ENCODE measurements around the gene FAS.

The FAS gene

GRCh38 chr10:89037096-89037495 lies 46.5 kb downstream of the FAS start:
- DNase-seq (ENCODE audit: low spot score), result no peak

DNA sequence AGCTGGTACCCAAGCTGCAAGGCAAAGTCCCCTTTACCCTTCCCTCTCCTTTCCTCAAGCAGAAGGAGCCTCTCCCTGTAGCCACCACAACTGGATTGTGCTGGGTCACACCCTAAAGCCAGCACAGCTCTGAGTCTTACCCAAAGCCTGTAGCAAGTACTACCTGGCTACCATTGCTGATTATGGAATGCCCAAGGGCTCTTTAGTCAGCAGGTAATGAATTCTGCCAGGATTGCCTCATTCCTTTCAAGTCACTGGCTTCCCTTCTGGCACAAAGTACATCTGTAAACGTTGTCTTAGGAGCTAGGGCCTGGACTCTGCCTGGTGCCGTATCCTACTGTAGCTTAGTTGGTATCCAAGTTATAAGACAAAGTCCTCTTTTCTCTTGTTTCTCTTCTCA lies 52.0 kb downstream of the FAS start:
- DNase-seq (ENCODE audit: low spot score), result no peak

- no peak for DNase-seq (ENCODE audit: low spot score)
Observed at GRCh38 chr10:89043052-89043451, 52.5 kb downstream of the FAS start.

DNA sequence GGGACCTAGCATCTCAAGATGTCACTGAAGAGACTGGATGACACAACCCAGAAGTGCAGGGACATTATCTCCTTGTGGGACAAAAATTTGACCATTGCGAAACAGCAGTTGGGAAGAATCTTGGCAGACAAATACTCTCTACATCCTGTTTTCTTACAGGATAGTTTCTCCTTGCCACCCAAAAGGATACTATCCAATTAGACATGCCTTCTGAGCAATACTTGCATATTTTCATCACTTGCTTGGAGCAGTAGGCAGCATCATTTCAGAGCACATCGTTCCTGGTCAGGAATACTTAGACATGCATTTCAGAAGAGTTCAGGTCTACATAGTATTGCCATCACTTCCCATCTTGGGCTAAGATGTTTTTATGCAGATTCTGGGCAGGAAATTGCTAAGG lies 56.8 kb downstream of the FAS start:
- no peak for DNase-seq (ENCODE audit: low spot score)

GRCh38 chr10:89051593-89051992 lies 61.0 kb downstream of the FAS start:
- no peak for DNase-seq (ENCODE audit: low spot score)

GRCh38 chr10:89053555-89053954 lies 63.0 kb downstream of the FAS start:
- no peak for DNase-seq (ENCODE audit: low spot score)

DNA sequence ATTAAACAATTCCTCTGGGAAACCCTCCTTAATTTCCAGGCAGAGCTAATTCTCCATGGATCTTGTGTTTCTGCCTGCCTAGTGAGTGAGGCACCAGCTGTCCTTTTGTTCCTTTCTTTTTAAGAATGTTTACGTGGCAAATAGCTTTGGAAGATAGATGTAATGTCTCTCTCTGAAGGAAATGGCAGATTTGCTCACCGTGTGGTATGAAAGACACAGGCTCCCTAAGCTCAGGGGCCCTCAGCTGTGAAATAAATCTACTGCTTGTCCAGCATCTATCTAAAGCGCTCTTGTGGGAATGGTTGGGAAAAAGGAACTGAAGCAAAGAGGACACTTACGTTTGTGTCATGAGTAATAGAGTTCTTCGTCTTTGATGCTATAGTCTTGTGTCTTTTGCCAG lies 64.6 kb downstream of the FAS start:
- no peak for DNase-seq (ENCODE audit: low spot score)

GRCh38 chr10:89062861-89063260 lies 72.3 kb downstream of the FAS start:
- no peak for DNase-seq (ENCODE audit: low spot score)

- no peak for DNase-seq (ENCODE audit: low spot score)
Observed at GRCh38 chr10:89063465-89063864, 72.9 kb downstream of the FAS start.

DNA sequence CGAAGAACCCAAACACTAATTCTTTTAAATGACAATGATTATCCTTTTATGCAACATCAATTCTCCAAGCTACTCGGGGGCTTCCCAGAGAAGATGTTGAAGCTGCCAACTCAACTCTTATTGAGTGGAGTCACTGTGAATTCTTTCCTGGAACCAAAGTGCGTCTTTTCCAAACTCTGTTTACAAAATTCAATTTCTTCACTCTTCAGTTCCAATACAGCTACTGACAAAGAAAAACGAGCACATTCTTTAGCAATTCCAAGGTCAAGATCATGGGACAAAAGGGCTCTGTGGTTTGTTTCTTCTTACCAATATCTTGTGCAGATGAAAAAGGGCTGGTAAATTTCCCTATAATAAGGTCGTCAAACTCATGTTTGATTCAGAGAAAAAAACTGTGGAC lies 74.2 kb downstream of the FAS start:
- DNase-seq (ENCODE audit: low spot score), result no peak

Measured in kidney capillary endothelial cell (primary cell).